ENCODE results near the gene USP48.

- TF ChIP-seq CTCF (IDR thresholded peaks at IDR 0.05; ENCODE audit: low read length) (no peak), EZH2 (optimal IDR thresholded peaks at IDR 0.05; ENCODE audit: low read depth, low read length) (no peak), EZH2phosphoT487 (IDR thresholded peaks at IDR 0.05; ENCODE audit: low read length) (no peak)
These were observed 3.1 kb downstream of the USP48 start for GRCh38 chr1:21779613-21780521.
